ENCODE results near the gene SPINDOC. TPM values are rescaled to one million over a fixed set of nuclear protein-coding genes. Genes with fewer than 3 reads are reported as not detected.
A peak's percentile ranks its signal among the peaks of the same experiment; 100 is the strongest.
"Not testable (repeated sequence)": the region's sequence is repeated elsewhere in the genome, so short reads cannot be mapped to it uniquely, and the experiment has no call there.

SPINDOC gene
- total RNA-seq, 2 experiments from 2014 or later = 4.0 to 4.8 TPM

- Mint-ChIP-seq H3K36me3 (ENCODE audit: low read depth) (peaks cover 34% of the 10 kb centered on the region), H3K4me3 (peak overlapping the region; percentile 7), H3K4me1 (ENCODE audit: low read depth) (peaks cover 59% of the 10 kb centered on the region), H3K27ac (peak overlapping the region; percentile 73), H3K27me3 (no peaks in the 10 kb centered on the region), H3K9me3 (no peaks in the 10 kb centered on the region)
- CTCF ChIA-PET = no interaction called here
- peak overlapping the region; percentile 30 to 52 for H3K27ac ChIP-seq (ENCODE audit: low read depth in 1 of 2, low read length in 2 of 2)
- intact Hi-C loops (cut with DNase I, micrococcal nuclease) = loop anchor here in 1 of 2 experiments (1.0 kb wide), 1 partner anchor 15 kb away; no protein-coding TSS in a partner anchor
- TF ChIP-seq CTCF (IDR thresholded peaks at IDR 0.05) = no peak
- ATAC-seq (ENCODE audit: poor library complexity) (peak; percentile 44), DNase-seq (peak in 1 of 14 experiments; percentile 38)
- H3K36me3 ChIP-seq (ENCODE audit: insufficient read depth, low read length) = peaks cover 24% of the 10 kb centered on the region
- no peak overlapping the region for H3K4me3 ChIP-seq (ENCODE audit: low read length)
- no peaks in the 10 kb centered on the region for H3K27me3 ChIP-seq (ENCODE audit: control insufficient read depth in 1 of 2, insufficient read depth in 2 of 2, low read length in 2 of 2)
- POLR2A ChIA-PET = interaction anchor here (1.1 to 2.3 kb wide), 5 partner anchors 10 to 26 kb away, joined by 3 to 15 read pairs (median 4); partner anchors contain the start of gene MARK2
- H3K4me1 ChIP-seq (ENCODE audit: insufficient read depth, low read length) = peaks cover 64% of the 10 kb centered on the region
- H3K9me3 ChIP-seq (ENCODE audit: control insufficient read depth in 1 of 2, insufficient read depth in 1 of 2, low read length in 2 of 2) = no peaks in the 10 kb centered on the region
Observed at GRCh38 chr11:63862923-63863322, 49.7 kb downstream of the SPINDOC start.

- DNase-seq; ATAC-seq (ENCODE audit: poor library complexity); H3K27me3 ChIP-seq (ENCODE audit: control insufficient read depth in 1 of 2, insufficient read depth in 2 of 2, low read length in 2 of 2); H3K4me3 Mint-ChIP-seq; H3K27ac ChIP-seq (ENCODE audit: low read depth in 1 of 2, low read length in 2 of 2); H3K4me3 ChIP-seq (ENCODE audit: low read length); CTCF ChIA-PET; H3K9me3 ChIP-seq (ENCODE audit: control insufficient read depth in 1 of 2, insufficient read depth in 1 of 2, low read length in 2 of 2); H3K27me3 Mint-ChIP-seq; H3K9me3 Mint-ChIP-seq; intact Hi-C loops (cut with DNase I, micrococcal nuclease): not testable (repeated sequence)
- Histone ChIP-seq H3K36me3 (ENCODE audit: insufficient read depth, low read length) (peaks cover 23% of the 10 kb centered on the region), H3K4me1 (ENCODE audit: insufficient read depth, low read length) (peaks cover 65% of the 10 kb centered on the region)
- Mint-ChIP-seq H3K36me3 (ENCODE audit: low read depth) (peaks cover 34% of the 10 kb centered on the region), H3K4me1 (ENCODE audit: low read depth) (peaks cover 63% of the 10 kb centered on the region), H3K27ac (peak overlapping the region; percentile 73)
- POLR2A ChIA-PET = interaction anchor here (1.1 to 2.3 kb wide), 3 partner anchors 13 to 25 kb away, joined by 4 to 15 read pairs (median 7); partner anchors contain the start of gene MARK2
Observed at GRCh38 chr11:63863620-63864019, 50.4 kb downstream of the SPINDOC start.

- Mint-ChIP-seq H3K27ac (peak overlapping the region; percentile 67), H3K36me3 (ENCODE audit: low read depth) (peaks cover 32% of the 10 kb centered on the region), H3K4me3 (peak overlapping the region; percentile 72), H3K4me1 (ENCODE audit: low read depth) (peaks cover 81% of the 10 kb centered on the region), H3K27me3 (no peaks in the 10 kb centered on the region), H3K9me3 (no peaks in the 10 kb centered on the region)
- ChIA-PET CTCF (interaction anchor here (1.0 kb wide), 1 partner anchor 26 kb away, joined by 4 read pairs; no protein-coding TSS in a partner anchor), POLR2A (interaction anchor here (0.7 to 2.6 kb wide), 5 partner anchors 11 to 38 kb away, joined by 3 to 7 read pairs (median 3); no protein-coding TSS in a partner anchor)
- peak; percentile 46 to 88 (median 70) for DNase-seq
- peak; percentile 65 for ATAC-seq (ENCODE audit: poor library complexity)
- H3K36me3 ChIP-seq (ENCODE audit: insufficient read depth, low read length) = peaks cover 7% of the 10 kb centered on the region
- no peak overlapping the region for H3K4me3 ChIP-seq (ENCODE audit: low read length)
- no peaks in the 10 kb centered on the region for H3K9me3 ChIP-seq (ENCODE audit: control insufficient read depth in 1 of 2, insufficient read depth in 1 of 2, low read length in 2 of 2)
- H3K27ac ChIP-seq (ENCODE audit: low read depth in 1 of 2, low read length in 2 of 2) = peak overlapping the region; percentile 10 to 28
- no peak for TF ChIP-seq CTCF (IDR thresholded peaks at IDR 0.05)
- intact Hi-C loops (cut with DNase I, micrococcal nuclease) = loop anchor here (1.0 to 5.0 kb wide), 3 partner anchors 26 to 41 kb away; no protein-coding TSS in a partner anchor
- peaks cover 87% of the 10 kb centered on the region for H3K4me1 ChIP-seq (ENCODE audit: insufficient read depth, low read length)
- H3K27me3 ChIP-seq (ENCODE audit: control insufficient read depth in 1 of 2, insufficient read depth in 2 of 2, low read length in 2 of 2) = no peaks in the 10 kb centered on the region
Observed at GRCh38 chr11:63866211-63866610, 53.0 kb downstream of the SPINDOC start.
